Measurements from ENCODE around the gene PDHA1.

Gene PDHA1

DNA sequence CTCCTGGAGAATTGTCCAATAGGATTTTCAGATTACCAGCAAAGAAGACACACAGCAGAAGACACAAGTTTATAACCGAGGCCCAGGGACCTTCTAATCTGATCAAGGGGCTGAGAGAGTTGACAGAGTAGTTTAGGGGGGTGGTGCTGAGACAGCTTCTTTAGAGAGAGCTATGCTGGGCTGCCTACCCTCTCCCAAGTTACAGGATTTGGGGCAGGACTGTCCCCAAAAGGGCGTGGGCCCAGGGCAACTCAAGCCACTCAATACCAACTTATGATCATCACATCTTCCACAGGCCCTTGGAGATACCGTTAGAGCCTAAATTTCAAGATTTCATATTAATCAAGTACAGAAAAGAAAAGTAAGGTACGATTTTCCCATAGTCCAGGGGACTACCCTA lies 43.0 kb downstream of the PDHA1 start:
- no peak for TF ChIP-seq CTCF (IDR thresholded peaks at IDR 0.05; ENCODE audit: low read depth, low read length)
- H3K4me3 ChIP-seq (replicated peaks in 1 of 2; ENCODE audit: low read depth in 2 of 2, low read length in 2 of 2): no peak overlapping the region
- no peak for DNase-seq (ENCODE audit: low read depth in 2 of 2)

DNA sequence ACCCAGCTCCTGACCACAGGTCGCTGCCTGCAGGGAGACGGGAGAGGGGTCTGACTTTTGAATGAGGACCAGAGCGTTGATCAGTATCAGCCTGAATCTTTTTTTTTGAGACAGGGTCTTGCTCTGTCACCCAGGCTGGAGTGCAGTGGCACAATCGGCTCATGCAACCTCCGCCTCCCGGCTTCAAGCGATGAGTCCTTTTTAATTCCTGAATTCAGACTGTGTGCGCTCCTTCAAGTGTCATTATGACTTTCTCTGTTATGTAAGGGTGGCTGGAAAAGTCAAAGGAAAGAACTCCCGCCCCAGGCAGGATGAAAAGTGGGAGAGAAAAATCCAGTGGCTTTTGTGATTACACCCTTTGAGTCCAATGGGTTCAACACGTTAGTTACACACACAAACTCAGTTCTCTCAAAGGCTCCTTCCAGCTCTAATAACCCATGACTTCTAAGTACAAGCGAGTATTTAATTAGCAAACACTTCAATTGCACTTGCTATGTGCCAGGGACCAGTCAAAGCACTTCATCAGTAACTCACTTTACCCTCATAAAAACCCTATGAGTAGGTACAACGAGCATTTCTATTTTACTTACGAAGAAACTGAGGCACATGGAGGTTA lies 44.4 kb downstream of the PDHA1 start:
- TF ChIP-seq CTCF (IDR thresholded peaks at IDR 0.05; ENCODE audit: low read depth, low read length): no peak

GRCh38 chrX:19388741-19389140 lies 45.0 kb downstream of the PDHA1 start:
- no peak for DNase-seq (ENCODE audit: low read depth in 2 of 2)
- no peak for TF ChIP-seq CTCF (IDR thresholded peaks at IDR 0.05; ENCODE audit: low read depth, low read length)

More for the DNA sequence above, 44.4 kb downstream of the PDHA1 start:
- no peak for DNase-seq (ENCODE audit: low read depth in 2 of 2)
- H3K4me3 ChIP-seq (replicated peaks in 1 of 2; ENCODE audit: low read depth in 2 of 2, low read length in 2 of 2): no peak overlapping the region

GRCh38 chrX:19389227-19389845 lies 45.6 kb downstream of the PDHA1 start:
- no peak for TF ChIP-seq CTCF (IDR thresholded peaks at IDR 0.05; ENCODE audit: low read depth, low read length)
- no peak overlapping the region for H3K4me3 ChIP-seq (replicated peaks in 1 of 2; ENCODE audit: low read depth in 2 of 2, low read length in 2 of 2)
- DNase-seq (ENCODE audit: low read depth in 2 of 2): no peak

More at GRCh38 chrX:19388741-19389140, 45.0 kb downstream of the PDHA1 start:
- no peak overlapping the region for H3K4me3 ChIP-seq (replicated peaks in 1 of 2; ENCODE audit: low read depth in 2 of 2, low read length in 2 of 2)

GRCh38 chrX:19392078-19392477 lies 48.4 kb downstream of the PDHA1 start:
- TF ChIP-seq CTCF (IDR thresholded peaks at IDR 0.05; ENCODE audit: low read depth, low read length): no peak
- H3K4me3 ChIP-seq (replicated peaks in 1 of 2; ENCODE audit: low read depth in 2 of 2, low read length in 2 of 2): no peak overlapping the region
- no peak for DNase-seq (ENCODE audit: low read depth in 2 of 2)

DNA sequence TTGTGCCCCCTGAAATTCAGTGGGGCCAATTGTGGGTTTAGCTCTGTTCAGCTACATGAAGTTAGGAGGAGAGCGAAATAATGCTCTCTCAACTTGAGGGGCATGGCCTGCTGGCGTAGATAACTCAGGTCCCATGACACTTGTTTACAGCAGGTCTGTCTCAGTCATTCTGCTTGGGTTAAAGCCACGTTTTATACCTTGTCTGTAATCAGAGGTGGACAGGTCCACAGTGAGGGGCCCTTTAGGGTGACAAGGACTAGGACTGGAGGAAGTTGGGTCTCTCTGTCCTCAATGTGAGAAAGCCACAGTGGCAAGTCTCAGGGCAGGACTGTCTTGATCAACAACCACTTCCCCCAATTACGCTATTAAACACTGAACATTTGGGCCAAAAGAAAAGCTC lies 49.0 kb downstream of the PDHA1 start:
- TF ChIP-seq CTCF (IDR thresholded peaks at IDR 0.05; ENCODE audit: low read depth, low read length): no peak
- no peak overlapping the region for H3K4me3 ChIP-seq (replicated peaks in 1 of 2; ENCODE audit: low read depth in 2 of 2, low read length in 2 of 2)
- DNase-seq (ENCODE audit: low read depth in 2 of 2): no peak

Measured in cardiac fibroblast (primary cell).